Panc1 (cell line): ENCODE data around the gene PGGHG. TPM values are rescaled to one million over a fixed set of nuclear protein-coding genes. Genes with fewer than 3 reads are reported as not detected.

ENCODE experiments used
- ATAC-seq: fragments of 200-7000 bp; cut with Tn5 transposase; 2 replicates; pipeline ENCODE4 v1.9.1; 2020; ENCODE audit warnings: mild to moderate bottlenecking, moderate library complexity
- BruUV-seq: library from RNA; stranded (reverse); fragments of 400-500 nt; replicated peaks from 2 replicates; lab custom pipeline; 2021; lab: Mats Ljungman, UMichigan
- CTCF ChIA-PET: fragments of 300-600 bp; sonication (Branson Sonifier 250); formaldehyde crosslinking; loops from one replicate; lab custom pipeline; 2022; ENCODE audit warnings: antibody characterized with exemption; lab: Charles Lee
- POLR2A ChIA-PET: fragments of 300-600 bp; sonication (Branson Sonifier 250); formaldehyde crosslinking; loops from one replicate; lab custom pipeline; 2022; ENCODE audit warnings: antibody characterized with exemption; lab: Charles Lee
- DNase-seq: peaks from one replicate; pipeline ENCODE4 v3.0.0-alpha.2; 2010; ENCODE audit warnings: low read depth, low spot score
- H3K27ac ChIP-seq: 2 replicates; pipeline ENCODE4 v1.5.1; 2011; ENCODE audit warnings: mild to moderate bottlenecking, low read length, inconsistent platforms
- H3K27me3 ChIP-seq: fragments of 200-500 bp; sonication (Bioruptor generic); 2 replicates; pipeline ENCODE4 v1.6.0; 2014; ENCODE audit warnings: low read length, inconsistent platforms; ENCODE audit not compliant: control insufficient read depth, insufficient read depth
- H3K36me3 ChIP-seq: fragments of 200-500 bp; sonication (Bioruptor generic); 2 replicates; pipeline ENCODE4 v1.5.1; 2014; ENCODE audit warnings: inconsistent platforms, mild to moderate bottlenecking, low read length, moderate library complexity; ENCODE audit not compliant: control insufficient read depth, insufficient read depth
- H3K4me1 ChIP-seq: 2 replicates; pipeline ENCODE4 v1.5.1; 2011; ENCODE audit warnings: inconsistent platforms, mild to moderate bottlenecking, low read length, moderate library complexity; ENCODE audit not compliant: control insufficient read depth, insufficient read depth
- H3K4me3 ChIP-seq, 2 experiments: 2 replicates each; pipeline ENCODE4 v1.5.1; 2011 to 2012; ENCODE audit warnings: low read depth in 2 of 2, low read length in 2 of 2, mild to moderate bottlenecking in 2 of 2, inconsistent platforms in 1 of 2, moderate library complexity in 1 of 2
- H3K9me3 ChIP-seq: fragments of 200-500 bp; sonication (Bioruptor generic); 2 replicates; pipeline ENCODE4 v1.5.1; 2014; ENCODE audit warnings: low read depth, mild to moderate bottlenecking, inconsistent platforms, low read length, moderate library complexity; ENCODE audit not compliant: control insufficient read depth, insufficient read depth
- CTCF ChIP-seq: fragments of 450-650 bp; IDR thresholded peaks from 2 replicates; pipeline ENCODE4 v1.5.1; 2017; ENCODE audit warnings: mild to moderate bottlenecking
- POLR2AphosphoS5 ChIP-seq: IDR thresholded peaks from 2 replicates; pipeline ENCODE4 v1.6.1; 2012; ENCODE audit warnings: mild to moderate bottlenecking, low read depth, low read length, moderate library complexity
- REST ChIP-seq, 2 experiments: IDR thresholded peaks; 2 replicates each; pipeline ENCODE4 v1.6.1; 2011 to 2012; ENCODE audit warnings: low read depth in 2 of 2, control low read depth in 1 of 2, low read length in 1 of 2, mild to moderate bottlenecking in 1 of 2, moderate library complexity in 1 of 2; ENCODE audit not compliant: insufficient read depth in 1 of 2
- SIN3A ChIP-seq: IDR thresholded peaks from 2 replicates; pipeline ENCODE4 v1.6.1; 2012; ENCODE audit warnings: low read depth, mild to moderate bottlenecking, low read length, moderate library complexity, borderline replicate concordance; ENCODE audit not compliant: insufficient read depth
- TCF7L2 ChIP-seq: IDR thresholded peaks from 2 replicates; pipeline ENCODE4 v1.6.1; 2011; ENCODE audit warnings: mild to moderate bottlenecking, low read depth, low read length, inconsistent platforms
- in situ Hi-C: cut with HindIII; loops from 2 replicates; pipeline ENCODE4 v1.10.0; 2016; ENCODE audit warnings: low sequenced_read_pairs, low pct_unique_long_range_greater_than_20kb
- intact Hi-C: fragments of 100-400 bp; cut with micrococcal nuclease; formaldehyde crosslinking; loops from one replicate; pipeline ENCODE4 v1.10.0; 2022; ENCODE audit not compliant: unreplicated experiment
- total RNA-seq: library from RNA; stranded (reverse); gene quantifications from one replicate; pipeline ENCODE4 v1.2.1, GENCODE V29; 2021; ENCODE audit not compliant: unreplicated experiment

The PGGHG gene
- total RNA-seq, 1 experiment from 2014 or later: 115 TPM

- Histone ChIP-seq H3K4me3 (no peak overlapping the region), H3K4me1 (peaks cover 12% of the 10 kb centered on the region; the same call in 1 of the 2 replicates), H3K27me3 (peaks cover 3% of the 10 kb centered on the region), H3K27ac (no peak overlapping the region), H3K36me3 (no peaks in the 10 kb centered on the region), H3K9me3 (no peaks in the 10 kb centered on the region)
- in situ Hi-C loops (no loop called here), intact Hi-C loops (no loop called here)
- TF ChIP-seq SIN3A (no peak), REST (IDR thresholded peaks at IDR 0.05; ENCODE audit: insufficient read depth in 1 of 2, low read depth in 2 of 2, low read length in 1 of 2) (no peak), CTCF (no peak), TCF7L2 (no peak), POLR2AphosphoS5 (no peak)
- POLR2A ChIA-PET: no interaction called here
- CTCF ChIA-PET: no interaction called here
- BruUV-seq: no TSS peak
- no peak for ATAC-seq
- DNase-seq: no peak
Observed at GRCh38 chr11:282171-282570, 6.8 kb upstream of the PGGHG start.

DNA sequence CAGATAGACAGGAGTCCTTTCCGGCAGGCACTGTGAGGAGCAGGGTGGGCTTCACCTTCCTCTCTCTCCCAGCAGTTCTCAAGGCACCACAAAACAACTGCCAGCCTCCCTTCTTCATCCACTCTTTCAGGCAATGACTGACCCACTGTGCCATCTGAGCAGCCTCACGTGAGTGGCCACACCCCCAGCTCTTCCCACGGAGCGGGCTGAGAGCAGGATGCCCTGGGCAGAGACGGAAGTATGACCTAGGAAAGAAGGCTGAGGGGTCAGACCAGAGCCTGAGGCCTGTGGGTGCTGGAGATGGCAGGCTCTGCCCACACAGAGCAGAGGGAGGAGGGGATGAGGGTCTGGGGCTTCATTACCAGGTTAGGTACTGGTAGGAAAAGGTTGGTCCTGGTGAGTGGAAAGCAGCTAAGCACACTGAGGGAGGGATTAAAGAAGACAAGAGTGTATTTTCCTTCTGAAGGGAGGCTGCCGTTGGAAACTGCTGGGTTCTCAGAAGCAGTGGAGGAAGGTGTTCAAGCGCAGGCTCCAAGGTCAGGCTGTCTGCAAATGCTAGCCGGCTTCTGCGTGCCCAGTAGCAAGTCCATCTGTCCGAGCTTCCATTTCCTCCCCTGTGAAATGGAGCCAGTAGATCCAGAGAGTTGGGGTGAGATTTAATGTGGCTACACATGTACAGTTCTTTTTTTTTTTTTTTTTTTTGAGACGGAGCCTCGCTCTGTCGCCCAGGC, 6.1 kb upstream of the PGGHG start:
- H3K9me3 ChIP-seq: no peaks in the 10 kb centered on the region
- no peak overlapping the region for H3K4me3 ChIP-seq
- in situ Hi-C loops: no loop called here
- H3K27ac ChIP-seq: no peak overlapping the region
- ATAC-seq (no peak), DNase-seq (no peak)
- H3K36me3 ChIP-seq: no peaks in the 10 kb centered on the region
- CTCF ChIA-PET: no interaction called here
- POLR2A ChIA-PET: interaction anchor here (0.6 kb wide), 1 partner anchor 71 kb away, joined by 5 read pairs; no protein-coding TSS in a partner anchor
- peaks cover 13% of the 10 kb centered on the region; the same call in 1 of the 2 replicates for H3K4me1 ChIP-seq
- no peak for TF ChIP-seq TCF7L2
- TF ChIP-seq SIN3A: no peak
- TF ChIP-seq CTCF: no peak
- no peak for TF ChIP-seq POLR2AphosphoS5
- TF ChIP-seq REST (IDR thresholded peaks at IDR 0.05; ENCODE audit: insufficient read depth in 1 of 2, low read depth in 2 of 2, low read length in 1 of 2): no peak
- peaks cover 3% of the 10 kb centered on the region for H3K27me3 ChIP-seq
- intact Hi-C loops: no loop called here
- no TSS peak for BruUV-seq
